D341Med (cell line): ENCODE data around the gene NUPR1.
"Not testable (repeated sequence)": the region's sequence is repeated elsewhere in the genome, so short reads cannot be mapped to it uniquely, and the experiment has no call there.

Experiments
- DNase-seq: peaks from one replicate; pipeline ENCODE4 v3.0.0; 2012; ENCODE audit warnings: low spot score

NUPR1 gene

DNA sequence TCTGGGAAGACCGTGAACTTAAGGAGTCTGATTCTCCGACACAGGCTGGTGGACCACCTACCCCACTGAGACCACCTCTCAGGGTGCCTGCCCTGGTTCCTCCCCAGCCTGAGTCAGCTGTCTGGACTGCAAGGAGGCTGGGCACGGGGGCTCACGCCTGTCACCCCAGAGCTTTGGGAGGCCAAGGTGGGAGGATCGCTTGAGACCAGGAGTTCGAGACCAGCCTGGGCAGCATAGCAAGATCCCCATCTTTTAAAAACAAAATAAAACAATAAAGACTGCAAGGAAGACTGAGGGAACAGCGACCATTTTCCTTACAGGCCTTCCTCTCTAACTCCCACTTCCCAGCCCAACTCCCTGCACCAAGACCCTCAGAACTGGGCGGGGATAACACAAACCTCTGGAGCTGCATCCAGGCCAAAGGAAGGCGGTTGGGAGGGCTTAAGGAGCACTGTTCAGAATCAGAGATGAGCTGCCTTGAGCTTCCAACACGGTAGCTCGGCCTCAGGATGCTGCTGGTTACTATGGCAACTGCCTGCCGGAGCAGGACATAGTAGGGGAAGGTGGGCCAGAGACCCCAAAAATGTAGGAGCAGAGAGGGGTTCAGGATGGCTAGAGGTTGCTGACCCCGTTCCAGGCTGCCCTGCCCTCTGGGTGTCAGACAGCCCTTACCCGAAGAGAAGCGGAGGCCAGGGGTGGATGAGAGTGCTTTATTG lies 40.0 kb downstream of the NUPR1 start:
- DNase-seq, result no peak

DNA sequence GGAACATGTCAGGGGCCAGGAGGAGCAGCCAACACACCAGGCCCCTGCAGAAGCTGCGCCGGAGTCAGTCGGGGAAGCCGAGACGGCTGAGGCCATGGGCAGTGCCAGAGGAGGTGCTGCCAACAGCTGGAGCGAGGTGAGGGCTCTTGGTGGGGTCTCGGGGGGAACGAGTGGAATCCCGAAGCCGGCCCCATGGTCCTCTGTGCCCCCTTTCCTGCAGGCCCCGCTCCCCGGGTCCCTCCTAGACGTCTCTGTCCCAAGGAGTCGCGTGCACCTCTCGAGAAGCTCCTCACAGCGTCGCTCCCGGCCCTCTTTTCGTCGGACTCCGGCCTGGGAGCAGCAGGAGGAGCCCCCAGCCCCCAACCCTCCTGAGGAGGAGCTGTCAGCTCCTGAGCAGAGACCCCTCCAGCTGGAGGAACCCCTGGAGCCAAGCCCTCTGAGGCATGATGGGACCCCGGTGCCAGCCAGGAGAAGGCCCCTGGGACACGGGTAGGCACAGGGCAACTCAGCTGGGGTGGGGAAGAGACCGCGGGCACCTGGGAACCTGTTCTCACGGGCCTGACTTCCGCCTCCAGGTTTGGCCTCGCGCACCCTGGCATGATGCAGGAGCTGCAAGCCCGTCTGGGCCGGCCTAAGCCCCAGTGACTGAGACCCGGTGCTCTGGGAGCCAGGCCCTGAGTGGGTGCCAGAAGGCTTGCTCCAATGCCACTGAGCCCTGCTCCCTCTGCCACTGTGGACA lies 40.7 kb downstream of the NUPR1 start:
- DNase-seq, result no peak

DNA sequence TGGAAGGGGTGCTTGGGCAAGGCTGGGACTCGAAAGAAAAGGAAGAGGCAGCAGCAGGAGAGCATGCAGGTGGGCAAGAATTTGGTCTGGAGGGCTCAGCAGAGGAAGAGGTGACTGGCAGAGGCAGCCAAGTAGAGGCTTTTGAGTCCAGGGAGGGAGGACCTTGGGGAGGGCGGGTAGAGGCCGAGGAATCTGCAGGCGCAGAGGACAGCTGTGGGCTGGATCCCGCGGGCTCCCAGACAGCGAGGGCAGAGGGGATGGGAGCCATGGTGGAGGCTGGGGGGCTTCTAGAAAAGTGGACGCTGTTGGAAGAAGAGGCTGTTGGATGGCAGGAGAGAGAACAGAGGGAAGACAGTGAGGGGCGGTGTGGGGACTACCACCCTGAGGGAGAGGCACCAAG lies 41.4 kb downstream of the NUPR1 start:
- DNase-seq, result no peak

DNA sequence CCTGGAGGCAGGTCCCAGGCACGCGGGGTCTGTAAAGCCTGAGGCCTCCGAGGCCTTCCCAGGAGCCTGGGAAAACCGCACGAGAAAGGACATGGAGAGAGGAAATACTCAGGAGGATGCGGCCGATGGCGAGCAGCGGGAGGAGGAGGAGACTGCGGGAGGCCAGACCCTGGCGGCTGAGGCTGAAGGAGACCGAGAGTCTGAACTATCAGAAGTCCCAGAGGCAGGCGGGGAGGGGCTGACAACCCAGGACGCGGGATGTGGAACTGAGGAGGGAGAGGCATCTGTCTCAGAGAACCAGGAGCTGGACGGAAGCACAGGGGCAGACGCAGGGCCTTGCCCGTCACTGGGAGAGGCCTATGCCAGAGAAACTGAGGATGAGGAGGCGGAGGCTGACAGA lies 41.9 kb downstream of the NUPR1 start:
- DNase-seq, result no peak

DNA sequence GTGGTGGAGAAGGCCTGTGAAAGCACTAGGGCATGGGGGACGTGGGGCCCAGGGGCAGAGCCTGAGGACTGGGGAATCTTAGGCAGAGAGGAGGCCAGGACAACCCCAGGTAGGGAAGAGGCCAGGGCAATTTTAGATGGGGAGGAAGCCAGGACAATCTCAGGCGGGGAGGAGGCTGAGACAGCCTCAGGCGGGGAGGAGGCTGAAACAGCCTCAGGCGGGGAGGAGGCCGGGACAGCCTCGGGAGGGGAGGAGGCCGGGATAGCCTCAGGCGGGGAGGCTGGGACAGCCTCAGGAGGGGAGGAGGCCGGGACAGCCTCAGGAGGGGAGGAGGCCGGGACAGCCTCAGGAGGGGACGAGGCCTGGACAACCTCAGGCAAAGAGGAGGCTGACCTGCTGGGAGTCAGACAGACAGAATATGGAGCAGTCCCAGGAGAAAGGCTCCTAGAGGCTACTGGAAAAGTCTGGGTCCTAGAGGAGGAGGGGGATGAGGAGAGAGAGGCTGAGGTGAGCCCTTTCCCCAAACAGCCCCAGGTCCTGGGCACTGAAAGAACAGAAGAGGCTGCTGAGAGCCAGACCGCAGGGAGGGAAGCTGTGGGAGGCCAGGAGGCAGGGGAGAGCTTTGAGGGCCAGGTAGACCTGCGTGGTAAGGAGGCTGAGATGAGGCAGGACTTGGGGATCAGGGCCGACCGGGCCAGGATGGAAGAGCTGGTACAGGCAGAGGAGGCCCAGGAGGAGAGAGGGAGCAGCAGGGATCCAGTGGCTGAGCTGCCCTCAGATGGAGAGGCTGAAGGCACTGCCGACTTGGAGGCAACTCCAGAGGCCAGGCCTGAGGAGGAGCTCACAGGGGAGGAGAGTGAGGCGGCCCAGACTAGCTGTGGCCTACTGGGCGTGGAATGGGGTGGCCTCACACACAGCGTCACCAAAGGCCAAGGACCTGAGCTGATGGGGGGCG lies 42.7 kb downstream of the NUPR1 start:
- DNase-seq, result no peak

DNA sequence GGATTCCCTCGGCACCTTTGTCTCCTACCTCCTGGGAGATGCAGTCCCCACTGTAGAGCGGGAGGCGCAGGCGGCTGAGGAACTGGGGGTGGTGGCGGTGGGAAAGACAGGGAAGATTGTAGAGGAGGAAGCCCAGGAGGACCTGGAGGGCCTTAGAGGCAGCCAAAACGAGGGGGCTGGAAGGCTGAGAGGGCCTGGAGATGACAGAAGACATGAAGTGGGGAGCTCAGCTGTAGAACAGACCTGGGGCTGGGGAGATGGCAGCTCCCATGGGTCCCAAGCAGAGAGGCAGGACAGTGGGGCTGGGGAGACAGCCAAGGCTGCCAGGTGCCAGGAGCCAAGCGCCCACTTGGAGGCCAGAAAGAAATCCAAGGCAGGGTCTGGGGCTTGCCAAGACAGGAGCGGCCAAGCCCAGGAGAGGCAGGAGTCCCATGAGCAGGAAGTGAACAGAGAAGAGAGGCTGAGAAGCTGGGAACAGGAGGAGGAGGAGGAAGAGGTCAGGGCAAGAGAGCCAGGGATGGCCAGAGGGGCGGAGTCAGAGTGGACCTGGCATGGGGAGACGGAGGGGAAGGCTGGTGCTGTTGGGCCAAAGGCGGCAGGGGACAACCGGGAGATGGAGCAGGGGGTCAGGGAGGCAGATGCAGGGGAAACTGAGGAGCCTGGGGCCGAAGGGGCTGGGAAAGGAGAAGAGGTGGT lies 43.5 kb downstream of the NUPR1 start:
- DNase-seq, result no peak

DNA sequence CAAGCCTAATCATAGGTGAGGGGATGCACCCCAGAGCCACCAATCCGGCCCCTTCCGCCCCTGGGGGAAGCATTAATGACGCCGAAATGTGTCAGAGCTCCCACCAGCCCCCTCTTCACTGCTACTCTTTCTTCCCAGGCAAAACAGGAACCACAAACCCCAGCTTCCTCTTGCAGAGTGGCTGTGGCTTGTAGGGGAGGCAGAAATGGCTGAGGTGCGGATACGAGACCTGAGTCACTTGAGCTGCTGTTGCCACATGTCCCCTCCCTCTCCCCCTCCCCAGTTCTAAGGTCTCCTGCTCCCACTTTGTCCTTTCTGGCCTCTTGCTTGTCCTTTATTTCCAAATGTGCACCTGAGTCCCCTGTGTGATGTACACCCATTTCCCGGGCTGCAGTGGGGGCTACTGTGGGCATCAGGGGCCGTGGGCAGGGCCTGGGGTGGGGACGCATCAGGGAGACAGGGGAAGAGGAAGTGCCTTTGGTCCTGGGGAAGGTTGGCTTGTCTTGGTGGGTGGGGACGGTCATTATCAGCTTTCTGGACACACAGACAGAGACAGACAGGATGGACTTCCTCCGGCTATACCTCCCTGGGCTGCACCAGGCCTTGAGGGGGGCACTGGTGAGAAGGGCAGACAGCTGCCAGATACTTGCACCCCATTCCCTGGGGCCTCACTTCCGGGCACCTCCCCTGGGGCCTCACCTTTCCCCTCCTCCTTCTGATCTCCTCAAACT lies 44.5 kb downstream of the NUPR1 start, which contains the start of gene APOBR:
APOBR (plus strand) TSS at position 523 of the 731 bp plus-strand sequence; CDS start at position 562, 39 bp downstream.
- DNase-seq, result no peak

DNA sequence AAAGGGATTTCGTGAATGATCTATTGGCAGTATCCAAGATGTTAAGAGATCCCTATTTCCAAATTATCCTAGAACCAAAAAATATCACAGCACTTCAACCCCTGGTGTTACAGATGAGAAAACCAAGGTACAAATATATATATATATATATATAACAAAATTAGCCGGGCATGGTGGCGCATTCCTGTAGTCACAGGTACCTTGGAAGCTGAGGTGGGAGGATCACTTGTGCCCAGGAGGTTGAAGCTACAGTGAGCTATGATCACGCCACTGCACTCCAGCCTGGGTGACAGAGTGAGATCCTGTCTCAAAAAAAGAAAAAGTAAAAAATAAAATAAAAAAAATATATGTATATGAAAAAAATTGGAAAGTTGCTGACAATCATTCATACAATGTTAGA lies 46.3 kb downstream of the NUPR1 start:
- DNase-seq, result no peak

DNA sequence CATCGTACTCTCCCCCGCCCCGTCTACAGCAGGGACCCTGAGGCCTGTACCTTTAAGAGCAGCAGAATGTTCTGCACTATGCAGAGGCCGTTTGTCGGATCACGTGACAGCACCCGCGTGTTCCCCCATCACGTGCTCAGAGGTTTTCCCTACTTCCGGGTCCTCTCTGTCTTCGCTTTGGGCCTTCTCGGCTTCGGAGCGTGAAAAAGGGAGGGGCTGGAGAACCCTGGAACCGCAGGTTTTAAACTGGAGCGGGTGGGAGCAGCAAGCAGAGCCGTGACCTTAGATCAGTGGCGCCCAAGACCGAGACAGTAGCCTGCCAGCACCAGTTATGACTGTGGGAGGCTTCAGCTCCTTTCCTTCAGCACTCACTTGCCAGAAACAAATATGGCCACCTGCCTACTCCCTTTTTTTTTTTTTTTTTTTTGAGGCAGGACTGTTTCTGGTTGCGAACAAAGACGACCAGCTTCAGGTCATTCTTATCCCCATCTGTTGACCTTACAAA lies 46.8 kb downstream of the NUPR1 start, which contains the start of gene CLN3:
CLN3 (minus strand) TSS at position 105 of the 505 bp plus-strand sequence. CDS start 315 bp downstream, outside the sequence.
- peak; percentile 91 for DNase-seq

DNA sequence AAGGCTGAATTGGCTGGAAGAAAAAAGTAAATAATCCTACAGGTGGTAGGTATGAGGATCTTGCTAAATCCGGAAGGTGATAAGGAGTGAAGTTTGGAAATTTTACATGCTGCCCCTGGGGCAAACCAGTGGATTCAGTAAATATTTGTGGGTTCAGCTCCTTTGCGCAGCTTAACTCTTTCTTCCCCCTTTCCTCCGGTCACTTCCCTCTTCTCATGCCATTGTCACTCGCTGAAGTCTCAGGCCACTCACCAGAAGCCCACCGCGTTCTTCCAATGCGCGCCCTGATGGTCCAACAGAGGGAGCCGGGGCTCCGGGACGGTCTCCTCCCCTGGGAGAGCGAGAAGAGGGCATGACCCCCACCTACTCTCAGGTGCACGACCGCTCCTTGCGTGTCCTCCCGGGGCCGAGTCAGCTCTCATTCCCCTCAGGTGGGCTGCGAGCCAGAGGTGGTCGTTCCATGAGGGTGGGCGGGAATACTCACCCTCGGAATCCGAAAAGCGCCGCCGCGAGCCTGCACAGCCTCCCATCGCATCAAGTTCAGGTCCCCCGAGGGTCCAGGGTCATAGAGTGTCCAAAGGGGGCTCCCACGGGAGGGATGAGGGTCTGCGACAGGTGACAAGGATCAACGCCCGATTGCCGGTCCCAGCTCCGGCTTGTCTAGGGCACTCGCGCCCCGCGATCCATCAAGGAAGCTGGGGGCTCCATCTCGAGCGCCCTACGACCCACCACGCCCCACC lies 47.4 kb downstream of the NUPR1 start:
- peak; percentile 52 for DNase-seq

DNA sequence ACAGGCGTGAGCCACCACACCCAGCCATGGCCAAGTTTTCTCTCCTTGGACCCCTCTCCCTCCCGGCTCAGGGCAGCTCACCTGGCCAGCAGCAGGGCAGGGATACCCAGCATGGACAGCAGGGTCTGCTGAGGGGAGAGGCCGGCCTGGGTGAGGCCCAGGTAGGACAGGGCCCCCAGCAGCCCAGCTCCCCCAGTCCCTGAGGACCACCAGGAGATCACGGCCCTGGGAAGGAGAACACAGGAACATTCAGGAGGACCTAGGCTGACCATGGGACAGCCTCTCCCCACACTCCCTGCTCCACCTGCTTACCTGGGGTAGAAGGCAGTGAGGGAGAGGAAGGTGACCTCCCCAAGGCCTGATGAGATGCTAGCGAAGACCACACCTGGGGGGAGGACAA lies 52.5 kb downstream of the NUPR1 start:
- no peak for DNase-seq

DNA sequence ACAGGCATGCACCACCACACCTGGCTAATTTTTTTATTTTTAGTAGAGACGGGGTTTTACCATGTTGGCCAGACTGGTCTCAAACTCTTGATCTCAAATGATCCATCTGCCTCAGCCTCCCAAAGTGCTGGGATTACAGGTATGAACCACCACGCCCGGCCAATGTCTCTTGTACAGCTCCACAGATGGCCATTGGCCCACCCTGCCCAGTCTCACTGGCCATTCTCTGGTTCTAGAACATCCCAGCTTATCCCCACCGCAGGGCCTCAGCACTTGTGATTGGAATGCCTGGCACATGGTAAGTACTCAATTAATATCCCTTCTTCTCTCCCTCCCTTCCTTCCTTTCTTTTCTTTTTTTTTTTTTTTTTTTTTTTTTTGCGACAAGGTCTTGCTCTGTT lies 55.4 kb downstream of the NUPR1 start:
- DNase-seq, result not testable (repeated sequence)
